Measurements from ENCODE around the gene CYP3A4.
"Not testable (repeated sequence)": the region's sequence is repeated elsewhere in the genome, so short reads cannot be mapped to it uniquely, and the experiment has no call there.

The CYP3A4 gene

DNA sequence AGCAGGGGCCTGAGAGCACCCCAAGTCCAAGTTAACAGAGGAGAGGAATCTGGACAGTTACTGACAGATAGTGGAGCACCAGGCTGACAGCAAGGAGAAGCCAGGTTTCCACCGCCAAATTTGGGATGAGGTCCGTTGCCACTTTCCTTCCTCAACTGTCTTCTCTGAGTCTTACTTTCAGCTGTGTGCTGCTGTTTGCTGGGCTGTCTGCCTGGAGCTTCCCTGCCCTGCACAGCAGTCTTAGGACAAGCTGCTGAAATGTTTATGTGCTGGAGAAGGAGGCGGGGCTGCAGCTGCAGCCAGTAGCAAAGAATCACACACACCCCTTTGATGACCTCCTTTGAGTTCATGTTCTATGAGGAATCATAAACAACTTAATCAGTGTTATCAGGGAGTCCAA, 31.6 kb downstream of the CYP3A4 start:
- DNase-seq (ENCODE audit: low read depth in 2 of 2), result no peak

DNA sequence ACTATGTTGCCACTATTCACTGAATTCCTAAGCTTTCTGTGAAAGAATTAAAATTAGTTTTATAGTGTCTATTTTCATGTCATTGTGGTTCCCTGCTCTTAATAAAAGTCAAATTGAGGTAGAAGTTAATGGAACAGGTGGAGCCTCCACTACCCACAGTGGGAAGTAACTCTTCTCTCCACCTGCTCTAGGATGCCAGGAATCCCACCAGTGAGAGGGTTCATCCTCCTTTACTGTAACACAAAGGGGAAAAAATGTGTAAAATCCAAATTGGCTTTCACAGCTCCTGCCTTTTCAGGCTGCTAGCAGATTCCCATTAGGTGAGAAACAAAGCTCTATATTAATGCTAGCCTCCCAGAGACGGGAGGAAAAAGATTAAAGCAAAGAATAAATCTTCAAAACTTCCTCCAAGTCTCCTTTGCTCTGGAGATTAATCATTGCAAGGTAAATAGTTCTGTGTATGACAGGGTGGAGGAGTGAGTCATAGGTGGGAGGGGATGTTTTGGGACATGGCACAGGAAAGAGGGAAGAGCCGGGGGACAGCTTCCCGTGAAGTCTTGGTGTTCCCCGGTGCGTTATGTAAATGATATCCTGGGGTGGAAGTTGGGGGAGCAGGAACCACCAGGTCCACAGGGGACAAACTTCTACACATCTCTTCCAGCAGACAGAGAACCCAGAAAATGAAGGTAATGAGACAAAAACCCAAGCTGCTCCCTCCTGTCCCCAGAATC, 32.5 kb downstream of the CYP3A4 start:
- not testable (repeated sequence) for DNase-seq (ENCODE audit: low read depth in 2 of 2)

DNA sequence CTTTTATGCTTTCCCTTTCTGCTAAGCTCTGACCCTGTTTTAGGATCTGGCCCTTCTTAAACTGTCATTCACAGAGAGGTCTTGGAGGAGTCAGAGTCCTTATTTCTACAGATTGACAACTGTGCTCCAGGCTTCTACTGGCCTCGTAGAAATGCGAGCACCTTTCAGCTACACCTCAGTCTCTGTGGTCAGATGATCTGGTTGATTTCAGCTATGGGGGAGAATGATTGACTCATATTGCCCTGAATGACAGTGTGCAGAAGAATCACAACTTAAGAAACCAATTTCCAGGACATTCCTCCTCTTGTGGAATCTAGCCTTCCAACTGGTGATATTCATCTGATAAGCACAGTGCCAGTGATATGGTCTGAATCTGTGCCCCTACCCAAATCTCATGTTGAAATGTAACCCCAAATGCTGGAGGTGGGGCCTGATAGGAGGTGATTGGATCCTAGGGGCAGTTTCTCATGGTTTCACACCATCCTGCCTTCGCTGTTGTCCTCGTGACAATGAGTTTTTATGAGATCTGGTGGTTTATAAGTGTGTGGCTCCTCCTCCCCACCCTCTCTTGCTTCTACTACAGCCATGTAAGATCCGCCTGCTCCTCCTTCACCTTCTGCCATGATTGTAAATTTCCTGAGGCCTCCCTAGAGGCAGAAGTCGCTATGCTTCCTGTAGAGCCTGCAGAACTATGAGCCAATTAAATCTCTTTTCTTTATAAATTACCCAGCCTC, 35.0 kb downstream of the CYP3A4 start:
- DNase-seq (ENCODE audit: low read depth in 2 of 2), result no peak

DNA sequence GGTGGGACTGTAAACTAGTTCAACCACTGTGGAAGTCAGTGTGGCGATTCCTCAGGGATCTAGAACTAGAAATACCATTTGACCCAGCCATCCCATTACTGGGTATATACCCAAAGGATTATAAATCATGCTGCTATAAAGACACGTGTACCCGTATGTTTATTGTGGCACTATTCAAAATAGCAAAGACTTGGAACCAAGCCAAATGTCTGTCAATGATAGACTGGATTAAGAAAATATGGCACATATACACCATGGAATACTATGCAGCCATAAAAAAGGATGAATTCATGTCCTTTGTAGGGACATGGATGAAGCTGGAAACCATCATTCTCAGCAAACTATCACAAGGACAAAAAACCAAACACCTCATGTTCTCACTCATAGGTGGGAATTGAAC, 37.1 kb downstream of the CYP3A4 start:
- DNase-seq (ENCODE audit: low read depth in 2 of 2), result not testable (repeated sequence)

DNA sequence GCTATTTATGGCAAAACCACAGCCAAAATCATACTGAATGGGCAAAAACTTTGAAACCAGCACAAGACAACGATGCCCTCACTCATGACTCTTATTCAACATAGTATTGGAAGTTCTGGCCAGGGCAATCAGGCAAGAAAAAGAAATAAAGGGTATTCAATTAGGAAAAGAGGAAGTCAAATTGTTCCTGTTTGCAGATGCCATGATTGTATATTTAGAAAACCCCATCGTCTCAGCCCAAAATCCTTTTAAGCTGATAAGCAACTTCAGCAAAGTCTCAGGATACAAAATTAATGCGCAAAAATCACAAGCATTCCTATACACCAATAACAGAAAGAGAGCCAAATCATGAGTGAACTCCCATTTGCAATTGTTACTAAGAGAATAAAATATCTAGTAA, 38.6 kb downstream of the CYP3A4 start:
- DNase-seq (ENCODE audit: low read depth in 2 of 2), result not testable (repeated sequence)

DNA sequence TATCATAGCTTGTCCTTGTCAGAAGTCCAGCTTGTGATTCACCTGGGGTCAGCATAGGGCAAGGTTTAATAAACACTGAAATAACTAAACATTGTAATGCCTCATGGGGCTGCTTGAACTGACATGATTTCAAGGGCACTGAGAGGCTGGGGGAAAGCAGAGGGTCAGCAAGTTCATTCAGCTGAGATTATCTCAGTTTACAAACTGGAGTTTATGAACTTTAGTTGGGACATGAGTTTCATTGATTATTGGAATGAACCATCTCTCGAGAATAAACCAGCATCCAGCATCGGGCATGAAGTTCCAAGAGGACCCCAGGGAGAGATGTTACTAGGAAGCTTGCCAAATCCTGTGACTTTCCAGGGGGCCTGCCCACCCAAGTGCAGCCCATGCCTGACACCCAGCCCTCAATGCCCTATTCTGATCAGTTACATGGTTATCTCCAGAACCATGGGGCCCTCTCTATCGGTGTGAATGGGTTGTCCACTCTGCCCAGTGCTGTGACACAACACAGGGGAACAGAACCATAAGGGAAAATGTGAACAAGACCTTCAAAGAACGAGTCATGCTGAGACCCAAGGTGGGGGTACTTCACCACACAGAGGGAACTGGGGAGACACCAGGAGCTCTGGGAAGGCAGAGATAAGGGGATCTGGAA, 41.1 kb downstream of the CYP3A4 start:
- DNase-seq (ENCODE audit: low read depth in 2 of 2), result no peak

DNA sequence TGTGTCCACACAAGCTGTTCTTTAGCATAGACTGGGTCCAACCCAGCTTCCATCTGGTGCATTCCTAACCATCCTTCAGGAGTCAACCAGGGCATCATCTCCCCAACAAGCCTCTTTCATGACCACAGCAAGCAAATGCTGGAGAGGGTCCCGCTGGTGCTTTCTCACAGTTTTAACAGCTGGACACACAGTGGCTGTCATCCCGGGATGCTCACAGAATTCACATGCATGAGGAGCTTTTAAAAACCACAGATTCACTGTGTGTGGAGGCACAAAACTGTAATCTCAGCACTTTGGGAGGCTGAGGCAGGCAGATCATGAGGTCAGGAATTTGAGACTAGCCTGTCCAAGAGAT, 42.6 kb downstream of the CYP3A4 start:
- no peak for DNase-seq (ENCODE audit: low read depth in 2 of 2)

DNA sequence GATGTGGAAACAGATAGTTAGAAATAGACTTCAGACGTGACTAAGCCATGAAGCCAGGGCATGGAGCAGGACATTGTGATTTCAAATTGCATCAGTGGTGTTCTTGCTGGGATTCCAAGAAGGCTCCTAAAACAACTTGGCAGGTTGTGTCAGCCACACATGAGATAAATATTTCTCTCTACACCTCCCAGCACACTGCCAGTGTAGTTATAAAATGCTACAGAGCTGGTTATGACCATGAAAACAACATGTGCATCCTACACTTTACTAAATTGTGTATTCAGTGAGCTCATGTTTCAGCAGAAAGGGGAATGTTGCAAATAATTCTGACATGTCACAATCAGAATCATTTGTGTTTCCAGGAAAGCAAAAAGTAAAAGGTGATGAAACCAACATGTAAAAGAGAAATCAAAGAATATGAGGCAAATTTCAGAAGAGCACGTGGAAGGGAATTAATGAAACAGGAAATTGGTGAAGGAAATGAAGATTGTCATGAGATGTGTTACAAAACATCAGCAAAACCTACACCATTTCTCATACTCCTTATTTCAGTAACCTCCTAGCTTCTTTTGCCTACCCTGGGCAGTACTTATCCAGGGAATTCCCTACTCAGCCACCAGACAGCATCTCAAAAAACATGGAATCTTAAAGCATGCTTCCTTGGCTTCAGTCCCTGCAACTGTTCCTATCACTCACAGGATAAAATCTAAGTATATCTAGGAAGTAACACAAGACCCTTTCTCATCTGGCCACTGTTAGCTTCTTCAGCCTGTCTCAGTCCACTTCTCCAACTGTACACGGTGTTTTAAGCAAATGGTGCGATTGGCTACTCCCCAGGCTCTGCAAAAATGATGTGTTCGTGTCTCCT, 43.2 kb downstream of the CYP3A4 start:
- no peak for DNase-seq (ENCODE audit: low read depth in 2 of 2)

DNA sequence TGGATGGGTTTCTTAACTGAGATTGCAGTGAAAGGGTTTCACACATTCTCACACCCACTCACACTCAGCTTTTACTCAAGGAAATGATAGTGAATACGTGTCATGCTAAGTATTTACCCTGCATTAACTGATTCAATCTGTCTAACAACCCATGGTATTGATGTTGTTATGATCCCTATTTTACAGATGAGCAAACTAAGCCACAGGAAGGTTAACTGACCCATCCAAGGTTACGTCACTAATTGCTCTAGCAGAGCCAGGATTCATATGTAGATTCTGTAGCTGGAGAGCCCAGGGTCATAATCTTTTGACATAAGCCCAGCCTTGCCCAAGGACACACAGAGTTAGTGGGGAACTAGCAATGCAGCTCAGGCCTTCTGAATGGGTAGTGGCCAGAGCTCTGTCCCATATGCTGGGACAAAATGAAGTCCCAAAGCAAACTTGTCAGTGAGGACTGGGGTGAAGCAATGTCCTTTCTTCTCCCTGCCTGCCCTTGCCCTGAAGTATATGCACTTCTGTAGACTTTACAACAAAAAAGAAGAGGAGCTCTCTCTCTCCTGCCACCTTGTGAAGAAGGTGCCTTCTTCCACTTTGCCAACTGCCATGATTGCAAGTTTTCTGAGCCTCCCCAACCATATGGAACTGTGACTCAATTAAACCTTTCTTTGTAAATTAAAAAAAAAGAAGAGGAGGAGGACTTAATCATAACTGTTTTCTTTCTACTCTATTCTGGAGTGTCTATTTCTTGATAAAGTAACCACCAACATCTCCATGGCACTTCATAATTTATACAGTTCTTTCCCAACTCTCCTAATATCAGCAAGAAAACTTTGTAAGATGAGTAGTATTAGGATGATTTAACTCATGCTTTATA, 44.0 kb downstream of the CYP3A4 start:
- DNase-seq (ENCODE audit: low read depth in 2 of 2), result no peak

DNA sequence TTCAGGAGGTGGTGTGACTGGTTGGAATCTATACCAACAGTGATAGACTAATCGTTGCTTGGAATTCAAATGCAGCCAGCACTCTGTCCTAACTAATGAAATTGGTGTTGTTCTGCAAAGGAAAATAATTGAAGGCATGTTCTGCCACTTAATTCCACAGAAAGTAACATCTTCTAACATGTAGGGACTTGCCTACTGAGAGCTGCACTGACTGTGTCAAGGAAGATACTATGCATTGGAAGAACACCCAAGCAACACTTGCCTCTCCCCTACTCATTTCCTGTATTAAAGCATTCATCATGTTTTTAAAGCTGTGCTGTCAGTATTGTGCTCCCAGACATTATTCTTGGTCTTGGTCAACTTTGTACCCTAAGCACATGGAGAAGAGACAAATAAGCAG, 46.3 kb downstream of the CYP3A4 start:
- DNase-seq (ENCODE audit: low read depth in 2 of 2), result no peak

DNA sequence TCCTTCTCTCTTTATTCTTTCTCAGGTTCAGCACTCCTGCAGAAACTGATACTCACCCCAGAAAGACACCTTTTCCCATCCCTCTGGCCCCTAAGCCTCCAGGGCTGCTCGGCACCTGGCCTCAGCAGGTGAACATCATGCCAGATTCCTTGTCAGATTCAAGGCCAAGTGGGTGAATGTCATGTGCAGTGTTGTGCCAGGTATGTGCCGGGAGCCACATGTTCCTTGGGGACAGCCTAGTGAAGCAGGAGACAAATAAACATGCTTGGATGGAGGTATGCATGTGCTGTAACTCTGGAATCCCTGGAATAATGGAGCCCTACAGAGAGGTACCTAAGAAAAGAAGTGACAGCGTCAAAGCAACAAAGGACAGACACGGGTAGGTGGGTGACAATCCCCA, 47.3 kb downstream of the CYP3A4 start:
- DNase-seq (ENCODE audit: low read depth in 2 of 2), result not testable (repeated sequence)

DNA sequence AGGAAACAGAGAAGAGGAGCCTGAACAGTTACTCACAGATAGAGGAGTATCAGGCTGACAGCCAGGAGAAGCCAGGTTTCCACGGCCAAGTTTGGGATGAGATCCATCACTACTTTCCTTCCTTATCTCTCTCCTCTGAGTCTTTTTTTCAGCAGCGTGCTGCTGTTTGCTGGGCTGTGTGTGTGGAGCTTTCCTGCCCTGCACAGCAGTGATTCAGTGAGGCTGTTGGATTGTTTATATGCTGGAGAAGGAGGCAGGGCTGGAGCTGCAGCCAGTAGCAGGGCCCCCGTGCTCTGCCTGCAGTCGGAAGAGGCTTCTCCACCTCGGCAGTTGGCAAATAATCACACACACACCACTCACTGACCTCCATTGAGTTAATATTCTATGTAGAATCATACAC, 49.0 kb downstream of the CYP3A4 start, which contains the start of gene CYP3A7:
TSS of gene CYP3A7 (minus strand) at position 210 of the 400 bp plus-strand sequence. CDS start at position 107, 103 bp downstream.
- DNase-seq (ENCODE audit: low read depth in 2 of 2), result no peak

DNA sequence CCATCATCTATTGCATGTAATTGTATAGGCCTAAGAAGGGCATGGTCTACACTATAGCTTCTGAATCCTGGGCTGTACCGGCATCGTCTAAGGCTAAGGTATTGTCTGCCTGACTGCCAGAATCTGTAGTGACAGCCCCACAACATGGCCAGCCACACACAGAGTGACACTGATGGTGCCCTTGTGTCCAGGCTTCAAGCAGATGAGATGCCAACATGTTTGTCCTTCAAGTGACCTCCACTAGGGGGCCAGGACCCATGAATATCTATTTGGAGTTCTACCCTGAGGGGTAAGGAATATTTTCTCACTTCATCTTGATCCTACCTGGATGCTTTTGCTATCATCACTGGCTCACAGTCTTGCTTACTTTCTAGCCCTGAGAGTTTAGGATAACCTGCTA, 50.5 kb downstream of the CYP3A4 start:
- DNase-seq (ENCODE audit: low read depth in 2 of 2), result no peak

DNA sequence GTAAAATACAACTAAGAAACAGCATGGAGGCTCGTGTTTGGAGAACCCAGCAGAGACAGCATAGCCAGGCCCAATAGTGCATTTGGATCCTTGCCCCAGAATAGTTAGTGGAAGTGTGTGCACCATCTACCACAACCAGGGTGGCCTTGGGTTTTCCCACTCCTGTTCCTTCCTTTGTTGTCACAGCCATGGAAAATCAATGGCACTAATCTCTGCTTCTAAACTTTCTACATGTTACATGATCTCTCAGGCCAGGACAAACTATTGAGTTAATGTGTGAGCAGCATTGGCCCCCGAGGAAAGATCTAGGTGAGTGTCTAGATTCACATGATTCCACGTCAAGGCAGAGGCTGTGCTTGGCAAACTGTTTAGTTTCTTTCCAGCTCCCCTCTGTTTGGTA, 51.0 kb downstream of the CYP3A4 start:
- no peak for DNase-seq (ENCODE audit: low read depth in 2 of 2)

DNA sequence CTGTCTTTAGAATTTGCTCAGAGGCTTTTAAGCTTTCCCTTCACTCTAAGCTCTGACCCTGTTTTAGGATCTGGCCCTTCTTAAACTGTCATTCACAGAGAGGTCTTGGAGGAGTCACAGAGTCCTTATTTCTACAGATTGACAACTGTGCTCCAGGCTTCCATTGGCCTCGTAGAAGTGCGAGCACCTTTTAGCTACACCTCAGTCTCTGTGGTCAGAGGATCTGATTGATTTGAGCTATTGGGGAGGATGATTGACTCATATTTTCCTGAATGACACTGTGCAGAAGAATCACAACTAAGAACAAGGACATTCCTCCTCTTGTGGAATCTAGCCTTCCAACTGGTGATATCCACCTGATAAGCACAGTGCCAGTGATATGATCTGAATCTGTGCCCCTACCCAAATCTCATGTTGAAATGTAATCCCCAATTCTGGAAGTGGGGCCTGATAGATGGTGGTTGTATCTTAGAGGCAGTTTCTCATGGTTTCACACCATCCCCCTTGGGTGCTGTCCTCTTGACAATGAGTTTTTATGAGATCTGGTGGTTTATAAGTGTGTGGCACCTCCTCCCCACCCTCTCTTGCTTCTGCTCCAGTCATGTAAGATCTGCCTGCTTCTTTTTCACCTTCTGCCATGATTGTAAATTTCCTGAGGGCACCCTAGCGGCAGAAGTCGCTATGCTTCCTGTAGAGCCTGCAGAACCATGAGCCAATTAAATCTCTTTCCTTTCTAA, 52.2 kb downstream of the CYP3A4 start:
- no peak for DNase-seq (ENCODE audit: low read depth in 2 of 2)

DNA sequence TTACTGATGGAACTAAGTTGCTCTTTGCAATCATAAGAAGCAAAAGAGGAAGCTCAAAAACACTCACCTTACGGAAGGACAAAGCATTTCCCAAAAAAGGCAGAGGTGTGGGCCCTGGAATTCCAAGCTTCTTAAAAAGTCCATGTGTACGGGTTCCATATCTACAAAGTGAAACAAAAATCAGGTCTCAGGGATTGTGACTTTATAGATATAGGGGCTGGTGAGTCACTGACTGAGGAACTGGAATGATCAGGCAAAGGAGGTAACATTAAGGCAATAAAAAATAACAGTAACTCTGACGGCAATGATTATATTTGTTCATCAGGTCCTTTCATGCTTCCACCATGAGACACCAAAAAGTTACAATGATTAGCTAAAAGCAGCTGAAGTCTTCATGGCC, 53.0 kb downstream of the CYP3A4 start:
- DNase-seq (ENCODE audit: low read depth in 2 of 2), result no peak

DNA sequence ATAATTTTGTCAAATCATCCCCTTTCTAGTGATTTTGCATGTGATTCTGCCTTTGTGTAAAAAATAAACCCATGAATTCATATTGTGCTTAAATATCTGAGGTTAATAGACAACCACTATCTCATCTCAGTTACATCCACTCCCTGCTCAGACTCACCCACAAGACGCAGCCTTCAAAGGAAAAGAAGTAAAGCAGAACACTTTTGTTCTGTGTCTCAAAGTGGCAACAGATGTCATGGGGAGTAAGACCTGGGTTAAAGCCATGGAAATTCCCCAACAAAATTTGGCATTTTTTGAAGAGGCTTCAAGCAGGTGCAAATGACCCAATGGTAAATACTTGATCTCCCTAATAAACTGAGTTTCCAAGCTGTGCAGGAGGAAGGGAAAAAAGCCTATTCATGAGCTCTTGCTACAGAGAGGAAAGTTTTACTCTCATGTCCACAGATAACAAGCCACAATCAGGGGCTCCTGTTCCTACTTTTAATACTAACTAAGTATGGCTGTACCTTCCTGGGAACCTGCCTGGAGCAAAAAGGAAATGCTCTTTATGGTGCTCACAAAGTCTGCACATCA, 53.7 kb downstream of the CYP3A4 start:
- no peak for DNase-seq (ENCODE audit: low read depth in 2 of 2)

DNA sequence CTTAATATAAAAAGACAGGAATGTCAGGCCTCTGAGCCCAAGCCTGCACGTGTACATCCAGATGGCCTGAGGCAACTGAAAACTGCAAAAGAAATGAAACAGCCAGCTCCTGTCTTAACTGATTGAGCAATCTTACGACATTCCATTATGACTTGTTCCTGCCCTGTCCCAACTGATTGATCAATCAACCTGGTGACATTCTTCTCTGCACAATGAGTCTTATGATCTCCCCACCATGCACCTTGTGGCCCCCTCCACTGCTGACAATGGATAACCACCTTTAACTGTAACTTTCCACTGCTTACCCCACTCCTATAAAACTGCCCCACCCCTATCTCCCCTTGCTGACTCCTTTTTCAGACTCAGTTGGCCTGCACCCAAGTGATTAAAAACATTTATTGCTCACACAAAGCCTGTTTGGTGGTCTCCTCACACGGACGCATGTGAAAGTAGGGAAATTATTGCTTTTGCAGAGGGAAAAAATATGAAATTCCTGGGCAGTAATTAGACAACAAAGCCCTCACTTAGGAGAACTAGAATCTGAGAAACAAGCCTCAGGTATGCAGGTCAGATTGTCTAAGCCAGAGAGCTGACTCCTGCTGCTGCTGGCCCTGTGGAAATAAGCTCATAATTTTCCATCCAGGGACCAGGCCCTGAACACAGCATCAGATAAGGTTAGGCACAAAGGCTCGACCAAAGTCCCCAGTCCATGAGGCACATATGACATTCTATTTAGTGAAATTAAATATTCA, 54.3 kb downstream of the CYP3A4 start:
- DNase-seq (ENCODE audit: low read depth in 2 of 2), result no peak

DNA sequence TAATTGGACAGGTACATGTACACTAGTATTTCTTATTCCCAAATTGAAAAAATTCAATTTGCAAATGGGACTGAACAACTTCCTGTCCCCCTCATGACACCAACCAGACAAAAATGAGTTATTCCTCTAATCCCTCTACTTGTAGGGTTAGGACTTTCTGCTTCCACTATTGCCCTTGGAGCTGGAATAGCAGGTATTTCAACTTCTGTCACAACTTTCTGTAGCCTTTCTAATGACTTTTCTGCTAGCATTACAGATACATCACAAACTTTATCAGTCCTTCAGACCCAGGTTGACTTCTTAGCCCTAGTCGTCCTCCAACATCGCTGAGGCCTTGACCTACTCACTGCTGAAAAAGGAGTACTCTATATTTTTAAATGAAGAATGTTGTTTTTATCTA, 55.4 kb downstream of the CYP3A4 start:
- no peak for DNase-seq (ENCODE audit: low read depth in 2 of 2)

Data from activated CD4-positive, alpha-beta T cell treated with anti-CD3 and anti-CD28 coated beads for 24 hours (primary cell).